ENCODE data around the gene HECTD1.
"Not testable (repeated sequence)": the region's sequence is repeated elsewhere in the genome, so short reads cannot be mapped to it uniquely, and the experiment has no call there.

Gene HECTD1

GRCh38 chr14:31194661-31195060 is 12.9 kb downstream of the HECTD1 start:
- TF ChIP-seq, protein P1, sequence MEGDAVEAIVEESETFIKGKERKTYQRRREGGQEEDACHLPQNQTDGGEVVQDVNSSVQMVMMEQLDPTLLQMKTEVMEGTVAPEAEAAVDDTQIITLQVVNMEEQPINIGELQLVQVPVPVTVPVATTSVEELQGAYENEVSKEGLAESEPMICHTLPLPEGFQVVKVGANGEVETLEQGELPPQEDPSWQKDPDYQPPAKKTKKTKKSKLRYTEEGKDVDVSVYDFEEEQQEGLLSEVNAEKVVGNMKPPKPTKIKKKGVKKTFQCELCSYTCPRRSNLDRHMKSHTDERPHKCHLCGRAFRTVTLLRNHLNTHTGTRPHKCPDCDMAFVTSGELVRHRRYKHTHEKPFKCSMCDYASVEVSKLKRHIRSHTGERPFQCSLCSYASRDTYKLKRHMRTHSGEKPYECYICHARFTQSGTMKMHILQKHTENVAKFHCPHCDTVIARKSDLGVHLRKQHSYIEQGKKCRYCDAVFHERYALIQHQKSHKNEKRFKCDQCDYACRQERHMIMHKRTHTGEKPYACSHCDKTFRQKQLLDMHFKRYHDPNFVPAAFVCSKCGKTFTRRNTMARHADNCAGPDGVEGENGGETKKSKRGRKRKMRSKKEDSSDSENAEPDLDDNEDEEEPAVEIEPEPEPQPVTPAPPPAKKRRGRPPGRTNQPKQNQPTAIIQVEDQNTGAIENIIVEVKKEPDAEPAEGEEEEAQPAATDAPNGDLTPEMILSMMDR (IDR thresholded peaks at IDR 0.05; ENCODE audit: poor library complexity, severe bottlenecking) = no peak
- no peak for ATAC-seq (ENCODE audit: low read depth)
- Histone ChIP-seq H3K27ac (ENCODE audit: poor library complexity, severe bottlenecking) (peak overlapping the region; percentile 61), H3K4me1 (ENCODE audit: insufficient read depth, poor library complexity, severe bottlenecking) (peaks cover 23% of the 10 kb centered on the region), H3K9me3 (ENCODE audit: severe bottlenecking) (no peaks in the 10 kb centered on the region), H3K27me3 (ENCODE audit: insufficient read depth, poor library complexity, severe bottlenecking) (no peaks in the 10 kb centered on the region), H3K4me3 (ENCODE audit: severe bottlenecking) (no peak overlapping the region), H3K36me3 (ENCODE audit: low read depth) (peaks cover 52% of the 10 kb centered on the region)
- no peak for DNase-seq (ENCODE audit: low spot score)

- no peaks in the 10 kb centered on the region for H3K27me3 ChIP-seq (ENCODE audit: insufficient read depth, poor library complexity, severe bottlenecking)
- no peak overlapping the region for H3K27ac ChIP-seq (ENCODE audit: poor library complexity, severe bottlenecking)
- H3K4me3 ChIP-seq (ENCODE audit: severe bottlenecking) = no peak overlapping the region
- H3K36me3 ChIP-seq (ENCODE audit: low read depth) = peaks cover 52% of the 10 kb centered on the region
- ATAC-seq (ENCODE audit: low read depth) = no peak
- H3K9me3 ChIP-seq (ENCODE audit: severe bottlenecking) = no peaks in the 10 kb centered on the region
- TF ChIP-seq, protein P1 (IDR thresholded peaks at IDR 0.05; ENCODE audit: poor library complexity, severe bottlenecking) = no peak
- DNase-seq (ENCODE audit: low spot score) = no peak
- H3K4me1 ChIP-seq (ENCODE audit: insufficient read depth, poor library complexity, severe bottlenecking) = peaks cover 23% of the 10 kb centered on the region
Measured at GRCh38 chr14:31194095-31194494, 13.5 kb downstream of the HECTD1 start.

- ATAC-seq (ENCODE audit: low read depth); H3K27me3 ChIP-seq (ENCODE audit: insufficient read depth, poor library complexity, severe bottlenecking); H3K9me3 ChIP-seq (ENCODE audit: severe bottlenecking); DNase-seq (ENCODE audit: low spot score); H3K27ac ChIP-seq (ENCODE audit: poor library complexity, severe bottlenecking); H3K4me3 ChIP-seq (ENCODE audit: severe bottlenecking): not testable (repeated sequence)
- peaks cover 44% of the 10 kb centered on the region for H3K36me3 ChIP-seq (ENCODE audit: low read depth)
- H3K4me1 ChIP-seq (ENCODE audit: insufficient read depth, poor library complexity, severe bottlenecking) = peaks cover 23% of the 10 kb centered on the region
Measured at GRCh38 chr14:31192544-31192943, 15.0 kb downstream of the HECTD1 start.

DNA sequence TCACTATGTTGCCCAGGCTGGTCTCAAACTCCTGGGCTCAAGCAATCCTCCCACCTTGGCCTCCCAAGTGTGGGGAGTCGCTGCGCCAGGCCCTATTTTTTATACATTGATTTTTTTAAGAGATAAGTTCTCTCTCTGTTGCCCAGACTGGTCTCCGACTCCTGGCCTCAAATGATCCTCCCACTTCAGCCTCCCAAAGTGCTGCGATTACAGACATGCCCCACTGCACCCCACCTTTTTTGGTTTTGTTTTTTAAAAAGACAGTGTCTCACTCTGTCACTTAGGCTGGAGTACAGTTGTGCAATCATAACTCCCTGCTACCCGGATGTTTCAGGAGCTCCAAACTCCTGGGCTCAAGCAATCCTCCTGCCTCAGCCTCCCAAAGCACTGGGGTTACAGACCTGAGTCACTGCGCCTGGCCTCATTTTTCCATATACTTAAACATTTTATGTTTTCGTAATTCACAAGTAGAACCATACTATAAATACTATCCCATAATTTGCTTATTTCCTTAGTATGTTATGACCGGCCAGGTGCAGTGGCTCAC is 16.8 kb downstream of the HECTD1 start:
- Histone ChIP-seq H3K36me3 (ENCODE audit: low read depth) (peaks cover 48% of the 10 kb centered on the region), H3K4me3 (ENCODE audit: severe bottlenecking) (no peak overlapping the region), H3K27ac (ENCODE audit: poor library complexity, severe bottlenecking) (no peak overlapping the region), H3K4me1 (ENCODE audit: insufficient read depth, poor library complexity, severe bottlenecking) (peaks cover 17% of the 10 kb centered on the region), H3K27me3 (ENCODE audit: insufficient read depth, poor library complexity, severe bottlenecking) (no peaks in the 10 kb centered on the region), H3K9me3 (ENCODE audit: severe bottlenecking) (no peaks in the 10 kb centered on the region)
- TF ChIP-seq, protein P1 (IDR thresholded peaks at IDR 0.05; ENCODE audit: poor library complexity, severe bottlenecking) = no peak
- ATAC-seq (ENCODE audit: low read depth) (no peak), DNase-seq (ENCODE audit: low spot score) (no peak)

DNA sequence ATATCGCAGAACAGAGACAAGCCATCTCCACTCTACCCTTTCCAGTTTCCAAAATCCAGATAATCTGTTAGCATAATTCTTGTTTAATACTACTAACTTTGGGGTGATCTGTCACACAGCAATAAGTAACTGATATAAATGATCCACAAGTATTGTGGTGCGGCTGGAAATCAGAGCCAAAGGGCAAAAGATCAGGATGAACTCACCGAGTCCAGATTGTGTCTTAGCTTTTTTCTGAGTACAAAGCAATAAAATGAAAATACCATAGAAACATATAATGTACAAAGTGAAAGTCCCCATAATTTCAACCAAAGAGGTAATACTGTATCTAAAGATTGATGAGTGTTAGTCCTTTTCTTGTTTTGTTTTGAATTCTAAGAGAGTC is 17.4 kb downstream of the HECTD1 start:
- no peak overlapping the region for H3K27ac ChIP-seq (ENCODE audit: poor library complexity, severe bottlenecking)
- no peak for ATAC-seq (ENCODE audit: low read depth)
- peaks cover 11% of the 10 kb centered on the region for H3K4me1 ChIP-seq (ENCODE audit: insufficient read depth, poor library complexity, severe bottlenecking)
- DNase-seq (ENCODE audit: low spot score) = no peak
- no peaks in the 10 kb centered on the region for H3K27me3 ChIP-seq (ENCODE audit: insufficient read depth, poor library complexity, severe bottlenecking)
- TF ChIP-seq, protein P1 (IDR thresholded peaks at IDR 0.05; ENCODE audit: poor library complexity, severe bottlenecking) = no peak
- no peaks in the 10 kb centered on the region for H3K9me3 ChIP-seq (ENCODE audit: severe bottlenecking)
- peaks cover 48% of the 10 kb centered on the region for H3K36me3 ChIP-seq (ENCODE audit: low read depth)
- no peak overlapping the region for H3K4me3 ChIP-seq (ENCODE audit: severe bottlenecking)

All from RWPE2 (cell line).